Spinal cord (tissue), 10 donors: ENCODE data around the gene UBL4B. TPM values are rescaled to one million over a fixed set of nuclear protein-coding genes. Genes with fewer than 3 reads are reported as not detected.

Source experiments
- DNase-seq, 6 donors: peaks; one replicate each; pipeline versions ENCODE4 v3.0.0 to v3.0.0-alpha.2; 2013 to 2015; ENCODE audit warnings: low spot score in 6 of 6, low read depth in 4 of 6
- H3K27ac ChIP-seq: one replicate; pipeline ENCODE4 v1.5.1; 2013; ENCODE audit warnings: low read depth, low read length, control low read depth
- H3K27me3 ChIP-seq: one replicate; pipeline ENCODE4 v1.6.1; 2013; ENCODE audit warnings: low read length; ENCODE audit not compliant: control insufficient read depth, insufficient read depth
- H3K36me3 ChIP-seq: one replicate; pipeline ENCODE4 v1.6.1; 2013; ENCODE audit warnings: low read length; ENCODE audit not compliant: control insufficient read depth, insufficient read depth
- H3K4me1 ChIP-seq: one replicate; pipeline ENCODE4 v1.6.1; 2013; ENCODE audit warnings: low read length; ENCODE audit not compliant: control insufficient read depth, insufficient read depth
- H3K4me3 ChIP-seq: one replicate; pipeline ENCODE4 v1.5.1; 2013; ENCODE audit warnings: low read depth, low read length, control low read depth
- H3K9me3 ChIP-seq: one replicate; pipeline ENCODE4 v1.6.1; 2013; ENCODE audit warnings: low read length; ENCODE audit not compliant: control insufficient read depth, insufficient read depth
- WGBS: methylation state at CpG from one replicate; pipeline ENCODE4 v1.1.5; 2013; ENCODE audit warnings: missing lambda C conversion rate; ENCODE audit not compliant: insufficient coverage; 5-methylcytosine and 5-hydroxymethylcytosine counted together
- polyA plus RNA-seq, 2 donors: library from polyadenylated mRNA; unstranded; fragments of 120-200 nt; gene quantifications; one replicate each; pipeline ENCODE4 v1.2.1, GENCODE V29; 2013; ENCODE audit not compliant: insufficient read length in 2 of 2
- total RNA-seq, 2 donors: library from RNA; depleted of rRNA in 1 of 2; stranded (reverse); fragments of 120-200 nt in 1 of 2; fragments of >200 nt in 1 of 2; gene quantifications; one replicate each; pipeline versions ENCODE4 v1.2.3 to v1.2.4, GENCODE V29; 2013 to 2014
- donor health status: healthy.

Gene UBL4B
- total and polyA plus RNA-seq, 4 donors = 0.50 TPM; not detected in 3

DNA sequence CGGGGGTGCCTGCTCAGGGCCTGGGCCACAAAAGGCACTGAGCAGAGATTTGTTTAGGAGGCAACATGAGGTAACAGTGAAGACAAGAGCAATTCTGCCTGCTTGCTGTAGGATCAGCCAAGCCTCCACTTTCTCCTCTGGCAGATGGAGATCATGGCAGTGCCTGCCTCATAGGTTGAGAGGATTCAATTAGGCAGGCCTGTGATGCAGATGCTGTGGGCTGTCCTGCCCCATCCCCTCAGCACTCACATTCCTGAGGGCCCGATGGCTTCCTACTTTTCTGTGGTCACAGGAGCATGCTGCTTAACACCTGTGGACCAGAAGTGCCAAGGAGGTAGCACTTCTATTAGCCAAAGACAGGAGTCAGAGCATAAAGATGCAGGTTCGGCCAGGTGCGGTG is 1.2 kb upstream of the UBL4B start:
- peaks cover 24% of the 10 kb centered on the region for H3K4me1 ChIP-seq
- H3K4me3 ChIP-seq = no peak overlapping the region
- H3K27ac ChIP-seq = no peak overlapping the region
- no peaks in the 10 kb centered on the region for H3K9me3 ChIP-seq
- no peaks in the 10 kb centered on the region for H3K36me3 ChIP-seq
- peaks cover 2% of the 10 kb centered on the region for H3K27me3 ChIP-seq
- no peak for DNase-seq
- WGBS = 88% methylated on average over 4 of the region's 4 CpGs

GRCh38 chr1:110112656-110113055 is 413 bp downstream of the UBL4B start:
- WGBS = 91% methylated on average over 9 of the region's 9 CpGs

DNA sequence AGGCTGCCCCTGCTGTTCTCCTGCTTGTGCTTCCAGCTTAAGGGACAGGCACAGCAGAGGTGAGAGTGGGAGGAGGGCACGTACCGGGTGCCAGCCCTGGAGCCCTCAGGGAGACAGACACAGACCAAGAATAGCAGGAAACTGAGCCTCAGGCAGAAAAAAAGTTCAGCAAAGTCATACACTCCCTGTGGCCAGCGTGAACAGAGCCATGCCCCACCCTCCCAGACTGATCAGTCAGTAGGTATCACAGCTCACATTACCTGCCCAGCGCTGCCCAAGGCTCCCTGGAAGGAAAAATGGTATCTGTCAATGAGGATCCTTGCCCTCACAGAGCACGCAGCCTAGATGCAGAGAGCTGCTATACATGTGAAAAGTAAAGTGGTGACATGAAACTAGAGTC is 1.3 kb downstream of the UBL4B start:
- DNase-seq = no peak
- WGBS = 68% methylated on average over 5 of the region's 5 CpGs

More at GRCh38 chr1:110112656-110113055, 413 bp downstream of the UBL4B start:
- no peak for DNase-seq
- Histone ChIP-seq H3K27ac (no peak overlapping the region), H3K36me3 (no peaks in the 10 kb centered on the region), H3K4me1 (peaks cover 19% of the 10 kb centered on the region), H3K27me3 (no peaks in the 10 kb centered on the region), H3K9me3 (no peaks in the 10 kb centered on the region), H3K4me3 (no peak overlapping the region)

GRCh38 chr1:110114173-110114572 is 1.9 kb downstream of the UBL4B start:
- Histone ChIP-seq H3K27me3 (no peaks in the 10 kb centered on the region), H3K27ac (no peak overlapping the region), H3K9me3 (no peaks in the 10 kb centered on the region), H3K4me1 (peaks cover 19% of the 10 kb centered on the region), H3K36me3 (no peaks in the 10 kb centered on the region), H3K4me3 (no peak overlapping the region)
- WGBS = 86% methylated on average over 1 of the region's 5 CpGs
- no peak for DNase-seq

More for the DNA sequence above, 1.3 kb downstream of the UBL4B start:
- Histone ChIP-seq H3K27me3 (no peaks in the 10 kb centered on the region), H3K4me1 (peaks cover 19% of the 10 kb centered on the region), H3K27ac (no peak overlapping the region), H3K9me3 (no peaks in the 10 kb centered on the region), H3K36me3 (no peaks in the 10 kb centered on the region), H3K4me3 (no peak overlapping the region)

DNA sequence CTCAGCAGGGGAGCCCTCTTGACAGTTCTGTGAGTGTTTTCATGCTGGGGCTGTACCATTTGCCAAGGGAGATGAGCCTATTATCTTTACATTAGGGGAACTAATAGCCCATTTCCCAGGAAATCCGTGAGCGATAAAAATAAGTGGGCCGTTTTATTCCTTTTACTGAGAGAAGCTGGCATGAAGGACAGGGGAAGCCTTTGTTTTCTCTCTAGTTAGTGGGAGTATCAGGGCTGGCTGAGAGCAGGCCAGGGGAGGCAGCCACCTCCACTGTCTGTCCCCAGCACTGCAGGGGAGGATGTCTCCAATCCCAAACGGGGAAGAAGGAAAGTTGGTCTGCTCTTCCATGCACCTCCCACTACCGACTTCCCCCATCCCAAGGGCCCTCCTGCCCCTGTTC is 2.5 kb downstream of the UBL4B start:
- H3K27me3 ChIP-seq = no peaks in the 10 kb centered on the region
- H3K27ac ChIP-seq = no peak overlapping the region
- no peaks in the 10 kb centered on the region for H3K36me3 ChIP-seq
- no peak overlapping the region for H3K4me3 ChIP-seq
- H3K9me3 ChIP-seq = no peaks in the 10 kb centered on the region
- peak in 3 of 6 donors; percentile 39 to 94 (median 40) for DNase-seq
- H3K4me1 ChIP-seq = peaks cover 19% of the 10 kb centered on the region
- 32% methylated on average over 2 of the region's 5 CpGs for WGBS

DNA sequence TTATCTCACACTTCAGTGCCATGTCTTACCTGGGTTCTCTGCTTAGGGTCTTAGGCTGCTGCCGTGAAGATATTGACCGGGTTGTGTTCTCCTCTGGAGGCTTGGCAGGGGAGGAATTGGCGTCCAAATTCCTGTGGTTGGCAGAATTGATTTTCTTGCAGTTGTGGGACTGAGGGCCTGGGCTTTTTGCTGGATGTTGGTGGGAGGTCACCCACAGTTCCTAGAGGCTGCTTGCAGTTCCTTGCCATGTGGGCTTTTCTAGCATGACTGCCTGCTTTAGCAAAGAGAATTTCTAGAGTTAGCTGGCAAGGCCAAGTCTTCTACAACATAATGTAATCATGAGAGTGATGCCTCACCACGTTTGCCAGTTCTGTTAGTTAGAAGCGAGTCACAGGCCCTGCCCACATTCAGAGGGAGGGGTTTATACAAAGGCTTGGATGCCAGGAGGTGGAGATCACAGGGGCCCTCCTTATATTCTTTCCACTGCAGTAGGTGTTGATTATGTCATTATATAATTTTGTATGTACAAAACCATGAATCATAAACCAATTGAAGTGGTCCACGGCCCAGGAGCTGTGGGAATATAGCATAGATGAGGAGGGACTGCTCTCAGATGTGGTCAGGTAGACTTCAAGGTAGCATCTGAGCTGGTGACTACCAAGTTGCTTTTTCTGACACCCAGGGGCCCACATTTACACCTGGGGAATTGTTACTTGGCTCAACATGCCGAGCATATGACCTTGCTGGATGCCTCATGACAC is 6.6 kb downstream of the UBL4B start:
- H3K27ac ChIP-seq = no peak overlapping the region
- no peaks in the 10 kb centered on the region for H3K27me3 ChIP-seq
- no peak overlapping the region for H3K4me3 ChIP-seq
- no peak for DNase-seq
- H3K4me1 ChIP-seq = peaks cover 23% of the 10 kb centered on the region
- no peaks in the 10 kb centered on the region for H3K36me3 ChIP-seq
- peaks cover 1% of the 10 kb centered on the region for H3K9me3 ChIP-seq
- WGBS = 90% methylated on average over 5 of the region's 7 CpGs

DNA sequence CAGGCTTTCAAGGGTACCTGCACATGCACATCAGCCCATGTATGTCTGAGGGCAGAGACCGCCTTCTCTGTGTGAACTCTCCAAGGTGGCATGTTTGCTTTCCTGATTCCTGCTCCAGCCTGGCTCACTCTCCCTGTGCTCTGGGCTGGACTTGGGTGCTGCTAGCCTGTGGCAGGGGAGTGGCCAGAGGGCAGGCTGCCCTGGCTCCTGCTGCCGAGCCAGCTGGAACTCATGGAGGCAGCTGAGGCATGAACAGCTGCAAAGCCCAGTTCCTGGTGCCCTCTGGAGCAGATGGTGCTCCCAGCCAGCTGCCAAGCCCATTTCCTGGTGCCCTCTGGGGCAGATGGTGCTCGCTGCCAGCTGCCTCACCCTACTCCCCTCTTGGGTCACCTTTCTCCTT is 7.6 kb downstream of the UBL4B start:
- WGBS = 79% methylated on average over 3 of the region's 3 CpGs
- H3K27me3 ChIP-seq = no peaks in the 10 kb centered on the region
- no peak overlapping the region for H3K27ac ChIP-seq
- H3K9me3 ChIP-seq = peaks cover 2% of the 10 kb centered on the region
- no peaks in the 10 kb centered on the region for H3K36me3 ChIP-seq
- no peak overlapping the region for H3K4me3 ChIP-seq
- no peak for DNase-seq
- peaks cover 13% of the 10 kb centered on the region for H3K4me1 ChIP-seq

DNA sequence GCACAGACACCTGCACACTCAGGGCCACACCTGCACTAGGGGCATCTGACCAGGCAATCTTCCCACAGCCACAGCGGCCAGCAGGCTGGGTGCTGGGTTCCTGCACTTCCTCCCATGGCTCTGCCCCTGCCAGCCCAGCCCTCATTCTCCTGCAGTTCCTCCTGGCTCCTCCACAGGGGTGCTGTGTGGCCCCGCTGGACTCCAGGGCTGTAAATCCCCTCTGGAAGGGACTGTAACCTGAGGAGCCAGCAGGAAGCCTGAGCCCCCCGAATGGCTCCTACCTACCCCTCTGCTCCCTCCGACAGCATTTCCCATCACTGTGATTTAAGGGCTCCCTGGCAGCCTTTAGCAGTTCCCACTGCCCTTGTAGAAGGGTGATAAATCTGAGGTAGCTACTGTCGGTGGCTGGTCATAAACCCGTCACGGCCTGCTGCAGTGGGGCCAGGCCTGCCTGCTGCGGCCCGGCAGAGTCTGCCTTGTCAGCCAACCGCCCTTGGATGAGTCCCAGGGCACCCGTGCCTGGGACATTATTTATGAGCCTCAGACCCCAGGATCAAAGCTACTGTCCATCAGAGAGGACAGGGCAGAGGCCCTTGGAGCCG is 8.8 kb downstream of the UBL4B start:
- Histone ChIP-seq H3K9me3 (peaks cover 2% of the 10 kb centered on the region), H3K27me3 (no peaks in the 10 kb centered on the region), H3K4me1 (peaks cover 11% of the 10 kb centered on the region), H3K4me3 (no peak overlapping the region), H3K27ac (no peak overlapping the region), H3K36me3 (no peaks in the 10 kb centered on the region)
- peak in 3 of 6 donors; percentile 24 to 74 (median 48) for DNase-seq
- WGBS = 25% methylated on average over 10 of the region's 12 CpGs

DNA sequence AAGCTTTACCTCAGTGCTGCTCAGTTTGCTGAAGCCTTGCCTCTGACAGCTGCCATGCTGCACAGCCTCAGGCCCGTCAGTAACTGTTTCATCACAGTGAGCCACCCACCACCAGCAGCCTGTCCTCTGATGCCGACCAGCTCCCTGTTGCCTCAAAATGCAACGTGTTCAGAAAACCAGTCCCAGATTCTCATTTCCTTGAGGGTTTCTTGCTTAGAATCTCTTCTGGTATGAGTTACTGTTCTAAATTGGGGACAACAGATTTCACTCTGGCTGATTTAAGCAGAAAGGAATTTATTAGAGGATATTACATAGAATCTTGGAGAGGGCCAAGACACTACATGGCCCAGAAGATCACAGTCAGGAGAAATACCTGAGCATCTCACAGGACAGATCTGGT is 11.0 kb downstream of the UBL4B start:
- peaks cover 11% of the 10 kb centered on the region for H3K4me1 ChIP-seq
- H3K9me3 ChIP-seq = peaks cover 2% of the 10 kb centered on the region
- no peak overlapping the region for H3K27ac ChIP-seq
- no peaks in the 10 kb centered on the region for H3K36me3 ChIP-seq
- no peak overlapping the region for H3K4me3 ChIP-seq
- 76% methylated on average over 3 of the region's 3 CpGs for WGBS
- no peak for DNase-seq
- no peaks in the 10 kb centered on the region for H3K27me3 ChIP-seq

DNA sequence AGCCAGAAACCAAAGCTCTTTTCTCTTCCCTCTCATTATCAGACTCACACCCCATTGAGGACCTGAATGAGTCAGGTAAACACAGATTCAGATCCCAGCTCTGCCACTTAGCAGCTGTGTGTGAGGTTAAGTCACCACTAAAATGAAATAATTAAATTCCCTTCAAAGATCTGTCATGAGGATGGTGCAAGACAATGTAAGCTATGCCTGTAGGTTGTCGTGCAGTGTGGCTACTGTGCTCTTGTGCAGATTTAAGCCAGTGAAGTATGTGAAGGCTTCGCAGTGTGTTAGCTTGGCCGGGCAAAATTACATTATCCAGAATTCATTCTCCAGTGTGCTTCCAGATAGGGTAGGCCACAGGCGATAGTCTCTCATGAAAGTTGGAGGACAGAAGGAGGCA is 13.6 kb downstream of the UBL4B start:
- Histone ChIP-seq H3K36me3 (no peaks in the 10 kb centered on the region), H3K4me3 (no peak overlapping the region), H3K9me3 (peaks cover 2% of the 10 kb centered on the region), H3K4me1 (peaks cover 22% of the 10 kb centered on the region), H3K27me3 (peaks cover 15% of the 10 kb centered on the region), H3K27ac (no peak overlapping the region)
- no peak for DNase-seq
- no CpG with 5 or more reads among the region's 4 CpGs for WGBS
